OCI-LY7 (cell line): ENCODE data around the gene GLB1L3. TPM values are rescaled to one million over a fixed set of nuclear protein-coding genes. Genes with fewer than 3 reads are reported as not detected.

ENCODE experiments used
- BruUV-seq: library from RNA; stranded (reverse); fragments of 400-500 nt; replicated peaks from 2 replicates; lab custom pipeline; 2021; lab: Mats Ljungman, UMichigan
- CTCF ChIA-PET: fragments of 300-600 bp; sonication (Branson Sonifier 250); formaldehyde crosslinking; loops from one replicate; lab custom pipeline; 2022; ENCODE audit warnings: antibody characterized with exemption; ENCODE audit not compliant: unreplicated experiment; lab: Charles Lee
- POLR2A ChIA-PET: fragments of 300-600 bp; sonication (Branson Sonifier 250); formaldehyde crosslinking; loops from one replicate; lab custom pipeline; 2022; ENCODE audit warnings: antibody characterized with exemption; lab: Charles Lee
- DNase-seq: peaks from one replicate; pipeline ENCODE4 v3.0.0-alpha.2; 2015; ENCODE audit warnings: low spot score
- H2AFZ ChIP-seq: fragments of 200-600 bp; sonication (generic), shearing (Covaris generic); 2 replicates; pipeline ENCODE4 v1.6.1; 2014; ENCODE audit warnings: mild to moderate bottlenecking, antibody characterized with exemption, low read length, moderate library complexity
- H3K27ac ChIP-seq: fragments of 200-600 bp; sonication (generic); 2 replicates; pipeline ENCODE4 v1.5.1; 2014; ENCODE audit warnings: mixed run types, low read depth, mild to moderate bottlenecking, moderate library complexity, low read length, inconsistent platforms; ENCODE audit not compliant: poor library complexity, severe bottlenecking
- H3K36me3 ChIP-seq: fragments of 200-600 bp; sonication (generic); 2 replicates; pipeline ENCODE4 v1.6.1; 2014; ENCODE audit warnings: mild to moderate bottlenecking, antibody characterized with exemption, low read length, moderate library complexity, mixed read lengths; ENCODE audit not compliant: insufficient read depth
- H3K4me1 ChIP-seq: fragments of 200-600 bp; sonication (generic); 2 replicates; pipeline ENCODE4 v1.5.1; 2014; ENCODE audit warnings: mild to moderate bottlenecking, low read length; ENCODE audit not compliant: insufficient read depth, poor library complexity, severe bottlenecking
- H3K4me2 ChIP-seq: fragments of 200-600 bp; sonication (generic); 2 replicates; pipeline ENCODE4 v1.6.1; 2014; ENCODE audit warnings: mild to moderate bottlenecking, low read length
- H3K4me3 ChIP-seq: fragments of 200-600 bp; sonication (generic); 2 replicates; pipeline ENCODE4 v1.5.1; 2014; ENCODE audit warnings: mild to moderate bottlenecking, low read depth, low read length; ENCODE audit not compliant: poor library complexity, severe bottlenecking
- H3K79me2 ChIP-seq: fragments of 200-600 bp; sonication (generic); 2 replicates; pipeline ENCODE4 v1.6.1; 2016; ENCODE audit warnings: low read depth, mild to moderate bottlenecking, low read length, moderate library complexity, mixed read lengths; ENCODE audit not compliant: insufficient read depth
- H3K9me2 ChIP-seq: fragments of 200-600 bp; sonication (generic); 2 replicates; pipeline ENCODE4 v1.6.1; 2016; ENCODE audit warnings: mild to moderate bottlenecking, low read length, mixed read lengths; ENCODE audit not compliant: insufficient read depth
- H3K9me3 ChIP-seq: fragments of 200-600 bp; sonication (generic); 2 replicates; pipeline ENCODE4 v1.6.1; 2014; ENCODE audit warnings: mild to moderate bottlenecking, mixed run types, low read length, mixed read lengths
- H4K20me1 ChIP-seq: fragments of 200-600 bp; sonication (generic); 2 replicates; pipeline ENCODE4 v1.6.1; 2014; ENCODE audit warnings: mild to moderate bottlenecking, antibody characterized with exemption, low read length, moderate library complexity, mixed read lengths; ENCODE audit not compliant: insufficient read depth
- CTCF ChIP-seq: fragments of 200-600 bp; sonication (generic); conservative IDR thresholded peaks from 2 replicates; pipeline ENCODE4 v1.5.1; 2014; ENCODE audit warnings: mild to moderate bottlenecking, antibody characterized with exemption, low read length, moderate library complexity, mixed read lengths
- EZH2phosphoT487 ChIP-seq: fragments of 200-600 bp; sonication (generic); IDR thresholded peaks from 2 replicates; pipeline ENCODE4 v1.6.1; 2018; ENCODE audit warnings: low read depth, borderline replicate concordance, mild to moderate bottlenecking, mixed run types, antibody characterized with exemption, low read length, moderate library complexity, mixed read lengths
- intact Hi-C: fragments of 100-400 bp; cut with micrococcal nuclease; formaldehyde crosslinking; loops from one replicate; pipeline ENCODE4 v1.10.0; 2022; ENCODE audit not compliant: unreplicated experiment
- total RNA-seq, 2 experiments: library from RNA; depleted of rRNA in 1 of 2; stranded (reverse); fragments of >200 nt in 1 of 2; shearing (Covaris generic) in 1 of 2; gene quantifications; 2 replicates each; pipeline ENCODE4 v1.2.3, GENCODE V29; 2014 to 2022

The GLB1L3 gene
- total RNA-seq, 2 experiments from 2014 or later: not detected

GRCh38 chr11:134267966-134268365 lies 8.2 kb upstream of the GLB1L3 start:
- no peak for TF ChIP-seq EZH2phosphoT487
- TF ChIP-seq CTCF: no peak
- Histone ChIP-seq H3K27ac (no peak overlapping the region), H3K9me2 (no peaks in the 10 kb centered on the region), H3K4me2 (no peak overlapping the region), H3K79me2 (no peaks in the 10 kb centered on the region), H2AFZ (no peak overlapping the region), H3K9me3 (no peaks in the 10 kb centered on the region), H3K4me1 (no peaks in the 10 kb centered on the region), H4K20me1 (no peaks in the 10 kb centered on the region), H3K4me3 (no peak overlapping the region), H3K36me3 (no peaks in the 10 kb centered on the region)
- no peak for DNase-seq
- POLR2A ChIA-PET: interaction anchor here (0.5 kb wide), 1 partner anchor 1010 kb away, joined by 3 read pairs; no protein-coding TSS in a partner anchor
- intact Hi-C loops: no loop called here
- CTCF ChIA-PET: no interaction called here
- BruUV-seq: no TSS peak

GRCh38 chr11:134270250-134270714 lies 5.9 kb upstream of the GLB1L3 start:
- Histone ChIP-seq H3K9me3 (no peaks in the 10 kb centered on the region), H2AFZ (no peak overlapping the region), H3K79me2 (no peaks in the 10 kb centered on the region), H4K20me1 (no peaks in the 10 kb centered on the region), H3K27ac (no peak overlapping the region), H3K4me3 (no peak overlapping the region), H3K4me1 (no peaks in the 10 kb centered on the region), H3K36me3 (no peaks in the 10 kb centered on the region), H3K9me2 (no peaks in the 10 kb centered on the region), H3K4me2 (no peak overlapping the region)
- DNase-seq: no peak
- ChIA-PET POLR2A (no interaction called here), CTCF (no interaction called here)
- BruUV-seq: no TSS peak
- intact Hi-C loops: no loop called here
- TF ChIP-seq EZH2phosphoT487 (no peak), CTCF (0 out of 2 replicates have a peak, but pooled peaks have one; percentile 31)

- Histone ChIP-seq H3K27ac (no peak overlapping the region), H3K79me2 (no peaks in the 10 kb centered on the region), H3K9me2 (no peaks in the 10 kb centered on the region), H3K4me3 (no peak overlapping the region), H2AFZ (no peak overlapping the region), H3K4me1 (no peaks in the 10 kb centered on the region), H3K4me2 (no peak overlapping the region), H3K9me3 (no peaks in the 10 kb centered on the region), H3K36me3 (no peaks in the 10 kb centered on the region), H4K20me1 (no peaks in the 10 kb centered on the region)
- POLR2A ChIA-PET: interaction anchor here (0.6 to 0.8 kb wide), 2 partner anchors 19 to 152 kb away, joined by 4 to 5 read pairs; no protein-coding TSS in a partner anchor
- CTCF ChIA-PET: no interaction called here
- BruUV-seq: no TSS peak
- no peak for DNase-seq
- TF ChIP-seq EZH2phosphoT487 (no peak), CTCF (no peak)
- intact Hi-C loops: no loop called here
Observed at GRCh38 chr11:134271978-134272377, 4.2 kb upstream of the GLB1L3 start.
